GM19193 (cell line): ENCODE data around the gene VEGFC.

Experiments used
- POLR2A ChIP-seq: IDR thresholded peaks from 4 replicates; pipeline ENCODE4 v1.6.1; 2011; ENCODE audit not compliant: insufficient read depth, insufficient read length; ENCODE audit errors: extremely low read depth

The VEGFC gene

DNA sequence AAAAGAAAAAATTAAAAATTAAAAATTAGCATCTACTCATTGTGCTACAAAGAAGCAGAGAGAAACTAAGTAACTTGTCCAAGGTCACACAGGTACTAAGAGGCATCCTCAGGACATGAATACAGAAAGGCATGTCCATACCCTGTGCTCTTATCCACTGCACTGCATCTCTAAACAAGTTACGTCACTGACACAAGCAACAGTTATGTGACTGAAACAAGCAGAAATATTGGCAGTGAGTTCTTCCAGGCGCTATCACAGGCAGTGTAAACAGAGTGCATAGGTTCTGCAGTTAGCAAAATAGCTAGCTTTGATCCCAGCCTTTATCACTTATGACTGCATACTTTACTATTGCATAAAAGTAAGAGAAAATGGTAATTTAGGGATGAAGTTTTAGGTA lies 7.9 kb downstream of the VEGFC start:
- TF ChIP-seq POLR2A = no peak

GRCh38 chr4:176782794-176783193 lies 9.9 kb downstream of the VEGFC start:
- no peak for TF ChIP-seq POLR2A

GRCh38 chr4:176782191-176782590 lies 10.5 kb downstream of the VEGFC start:
- no peak for TF ChIP-seq POLR2A

GRCh38 chr4:176781739-176782100 lies 11.0 kb downstream of the VEGFC start:
- TF ChIP-seq POLR2A = no peak

DNA sequence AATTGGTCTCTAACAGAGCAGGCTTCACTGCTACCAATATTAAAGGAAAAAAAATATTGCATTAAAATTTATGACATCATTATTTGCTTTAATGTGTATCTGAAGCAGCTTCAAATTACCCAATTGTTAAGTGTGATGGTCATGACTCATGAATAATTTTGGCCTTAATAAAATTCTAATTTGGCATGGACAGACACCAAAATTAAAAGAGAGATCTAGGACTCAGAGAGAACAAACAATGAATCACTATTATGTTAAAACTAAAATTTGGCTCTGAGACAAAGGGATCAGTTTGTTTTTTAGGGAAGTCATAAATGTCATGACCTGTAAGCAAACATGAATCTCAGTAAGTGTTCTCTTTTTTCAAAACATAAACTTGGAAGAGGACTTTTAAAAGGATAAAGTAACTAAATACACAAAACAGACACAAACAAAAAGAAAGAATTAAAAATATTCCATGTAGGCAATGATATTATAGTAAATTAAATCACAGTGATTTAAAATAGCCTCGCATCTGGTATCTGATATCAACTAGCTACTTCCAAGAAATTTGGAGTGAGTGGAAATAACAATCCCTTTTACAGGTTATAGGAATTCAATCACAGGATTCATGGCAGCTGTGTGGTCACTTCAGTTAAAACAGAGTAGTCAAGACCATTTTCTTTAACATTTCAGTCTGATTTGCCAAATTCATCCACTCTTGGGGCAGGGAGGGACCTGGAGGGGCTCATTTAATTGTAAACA lies 11.6 kb downstream of the VEGFC start:
- TF ChIP-seq POLR2A = no peak

DNA sequence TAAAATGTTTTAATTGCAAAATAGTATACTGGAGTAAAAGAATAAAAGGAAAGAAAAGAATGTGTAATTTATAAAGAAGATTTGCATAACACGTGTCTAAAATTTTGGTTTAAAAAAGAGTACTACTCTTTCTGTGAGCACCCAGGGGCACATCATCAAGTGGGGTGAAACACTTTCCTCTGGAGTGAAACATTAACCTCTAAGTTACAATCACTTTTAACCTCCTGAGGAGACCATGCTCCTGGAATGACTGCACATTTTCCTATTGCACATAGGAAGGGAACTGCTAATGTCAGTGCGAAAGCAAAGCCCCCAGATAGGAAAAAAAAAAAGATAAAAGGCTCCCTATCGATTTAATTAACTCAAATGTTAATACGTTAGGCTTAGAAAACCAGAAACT lies 13.3 kb downstream of the VEGFC start:
- TF ChIP-seq POLR2A = no peak

DNA sequence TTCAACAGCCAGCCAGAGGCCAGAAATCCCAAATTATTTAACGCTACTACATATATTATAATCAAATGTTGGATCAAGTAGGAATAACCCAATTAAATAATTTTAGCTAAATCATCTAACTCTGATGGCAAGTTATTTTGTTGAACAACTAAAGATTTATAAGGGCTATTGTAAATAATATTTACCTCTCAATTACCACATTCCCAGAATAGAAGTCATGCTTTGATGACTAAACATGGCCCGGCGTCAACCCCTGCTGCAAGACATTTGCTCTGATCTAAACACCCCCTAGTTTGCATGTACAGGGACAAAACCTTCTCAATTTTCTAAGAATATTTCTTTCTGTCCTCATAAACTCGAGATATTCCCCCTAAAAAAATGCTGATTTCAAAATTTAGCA lies 14.2 kb downstream of the VEGFC start:
- no peak for TF ChIP-seq POLR2A

GRCh38 chr4:176778063-176778462 lies 14.7 kb downstream of the VEGFC start:
- no peak for TF ChIP-seq POLR2A

- TF ChIP-seq POLR2A = no peak
Measured at GRCh38 chr4:176775338-176775737, 17.4 kb downstream of the VEGFC start.

GRCh38 chr4:176774852-176775251 lies 17.9 kb downstream of the VEGFC start:
- TF ChIP-seq POLR2A = no peak

DNA sequence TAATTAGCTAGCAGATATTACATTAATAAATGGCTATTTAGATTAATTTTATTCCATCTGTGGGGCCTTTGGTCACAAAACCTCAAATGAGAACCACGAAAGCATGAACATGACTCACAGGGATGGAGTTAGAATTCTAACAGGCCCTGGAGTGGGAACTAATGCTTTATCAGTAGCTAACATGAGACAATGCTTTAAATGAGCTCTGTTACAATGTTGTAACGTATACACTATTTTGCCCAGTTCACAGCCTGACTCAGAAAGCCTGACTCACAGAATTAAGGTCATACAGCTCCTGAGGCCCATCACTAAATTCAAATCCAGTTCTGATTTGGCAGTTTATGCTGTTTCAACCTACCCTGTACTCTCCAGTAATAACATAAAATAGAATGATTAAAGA lies 23.2 kb downstream of the VEGFC start:
- TF ChIP-seq POLR2A = no peak

DNA sequence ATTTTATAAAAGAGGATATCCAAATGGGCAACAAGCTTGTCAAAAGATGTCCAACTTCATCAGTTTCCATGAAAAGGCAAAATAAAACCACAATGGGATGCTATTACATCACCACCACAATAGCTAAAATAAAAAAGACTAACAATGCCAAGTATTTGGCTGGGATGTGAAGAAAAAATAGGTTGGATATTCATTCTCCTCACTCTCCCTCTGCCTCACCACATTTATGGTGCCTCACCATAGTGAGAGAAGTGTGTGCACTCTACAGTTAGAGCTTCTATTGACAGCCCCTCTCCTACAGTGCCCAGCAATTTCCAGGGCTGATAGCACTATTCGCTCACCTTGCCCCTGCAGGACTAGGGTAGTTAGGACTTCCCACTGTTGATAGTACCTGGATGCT lies 25.5 kb downstream of the VEGFC start:
- TF ChIP-seq POLR2A = no peak

DNA sequence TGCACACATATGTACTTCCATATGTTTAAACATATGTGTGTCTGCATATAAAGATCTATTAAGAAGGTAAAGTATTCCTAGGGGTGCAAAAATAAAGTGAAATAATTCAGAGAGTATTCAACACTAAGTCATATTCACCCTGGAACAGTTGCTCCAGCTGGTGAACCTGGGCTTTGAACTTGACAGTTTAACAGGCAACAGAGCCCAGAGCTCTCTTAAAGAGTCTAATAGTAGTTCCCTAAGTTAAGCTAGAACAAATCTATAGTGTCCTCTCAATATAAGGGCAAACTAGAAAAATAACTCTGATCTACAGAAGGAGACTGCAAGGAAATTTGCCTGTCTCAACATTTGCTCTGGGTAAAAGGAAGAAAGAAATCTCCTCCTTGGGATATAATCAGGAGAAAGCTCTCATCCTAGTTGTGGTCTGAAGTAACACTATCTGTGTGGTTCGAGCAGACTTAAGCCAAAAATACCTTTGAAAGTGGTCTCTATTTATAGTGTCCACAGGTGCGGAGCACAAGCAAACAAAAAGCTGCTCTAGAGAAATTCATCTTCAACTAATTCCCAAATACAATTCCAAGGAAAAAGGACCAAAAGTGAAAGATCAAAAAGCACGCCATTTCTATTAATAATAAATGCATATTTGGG lies 29.9 kb downstream of the VEGFC start:
- no peak for TF ChIP-seq POLR2A

DNA sequence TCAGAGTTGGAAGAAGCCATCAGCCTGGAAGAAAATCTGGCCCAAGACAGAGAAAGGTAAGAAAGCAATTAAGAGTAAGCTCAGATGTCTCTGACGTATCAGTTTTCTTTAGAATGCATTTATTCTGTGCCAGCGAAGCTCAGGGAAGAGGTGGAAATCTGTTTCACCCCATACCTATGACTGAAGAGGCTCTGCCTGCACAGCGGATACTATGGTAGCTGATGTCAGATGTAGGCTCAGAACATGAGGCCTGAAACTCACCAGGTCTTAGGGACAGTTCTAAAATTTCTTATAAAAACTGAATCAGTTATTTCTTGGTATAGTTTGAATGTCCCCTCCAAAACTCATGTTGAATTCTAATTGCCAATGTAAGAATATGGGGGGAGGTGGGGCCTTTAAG lies 30.9 kb downstream of the VEGFC start:
- no peak for TF ChIP-seq POLR2A

DNA sequence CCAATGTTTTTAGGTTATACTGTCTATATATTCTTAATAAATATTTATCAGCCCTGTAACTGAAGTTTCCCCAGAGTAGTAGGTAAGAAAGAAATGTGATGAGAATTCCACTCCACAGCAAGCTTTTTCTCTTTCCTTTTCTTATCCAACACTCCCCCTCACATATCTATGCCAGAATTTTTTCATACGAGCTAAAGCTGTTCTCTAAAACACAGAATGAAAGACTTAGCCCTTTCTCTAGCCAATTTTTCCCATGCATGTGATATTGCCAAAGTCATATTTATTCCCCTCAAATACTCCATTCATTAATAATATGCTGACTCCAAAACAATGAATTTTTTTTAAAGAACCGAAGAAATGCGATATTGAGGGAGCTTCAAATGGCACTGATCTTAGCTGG lies 32.3 kb downstream of the VEGFC start:
- no peak for TF ChIP-seq POLR2A

DNA sequence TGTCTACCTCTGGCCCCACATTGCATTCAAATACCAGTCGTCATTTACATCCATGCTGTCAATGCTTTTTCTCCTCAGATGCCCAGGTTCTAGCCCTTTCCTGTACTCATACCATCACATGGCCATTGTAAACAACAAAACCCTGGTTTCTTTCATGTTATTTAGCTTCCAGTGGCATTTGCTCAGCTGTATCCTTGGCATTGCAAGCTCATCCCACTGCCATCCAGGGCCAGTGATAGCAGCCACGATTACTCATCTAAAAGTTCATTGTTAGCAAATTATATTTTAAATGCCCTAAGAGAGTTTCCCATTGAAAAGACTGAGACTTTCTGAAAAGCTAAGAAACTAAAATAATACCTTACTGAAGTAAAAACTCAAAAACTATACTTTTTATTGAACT lies 34.0 kb downstream of the VEGFC start:
- no peak for TF ChIP-seq POLR2A

- TF ChIP-seq POLR2A = no peak
Measured at GRCh38 chr4:176758323-176758722, 34.4 kb downstream of the VEGFC start.

DNA sequence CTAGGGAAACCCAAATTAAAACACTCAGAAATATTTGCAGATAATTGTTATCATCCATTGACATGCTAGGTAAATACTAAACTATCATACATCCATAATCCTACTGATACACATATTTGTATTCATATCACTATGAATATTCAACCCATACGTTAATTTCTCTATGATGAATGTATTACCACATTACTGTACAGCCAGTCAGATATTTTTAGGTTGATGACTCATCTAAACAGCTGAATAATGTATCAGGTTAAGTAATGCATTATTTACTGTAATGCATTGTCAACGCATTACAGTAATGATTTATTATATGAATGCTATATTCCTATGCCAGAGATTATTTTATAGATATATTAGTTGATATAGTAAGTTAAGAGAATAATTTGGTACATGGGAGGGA lies 37.1 kb downstream of the VEGFC start:
- no peak for TF ChIP-seq POLR2A

DNA sequence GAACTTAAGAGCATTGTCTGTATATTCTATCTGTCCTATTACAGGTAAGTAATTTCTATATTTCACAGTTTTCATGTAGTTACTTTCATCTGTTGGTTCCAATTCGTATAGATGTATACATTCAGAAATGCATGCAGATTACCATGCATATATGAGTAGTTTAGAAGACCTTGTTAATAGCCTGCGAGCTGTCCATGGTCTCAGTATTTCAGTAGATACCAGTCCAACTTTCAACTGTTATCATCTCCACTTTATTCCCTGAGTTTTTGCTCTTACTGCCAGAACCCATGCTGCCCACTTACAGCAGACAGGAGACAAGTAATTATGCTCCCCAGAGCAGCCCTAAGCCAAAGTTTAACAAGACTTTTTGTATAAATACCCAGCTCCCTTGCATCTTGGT lies 37.7 kb downstream of the VEGFC start:
- no peak for TF ChIP-seq POLR2A
